HEK293T (cell line): ENCODE results near the gene LSR.

Experiments
- BHLHE40 ChIP-seq: fragments of 450-650 bp; IDR thresholded peaks from 2 replicates; pipeline ENCODE4 v1.6.1; 2016; ENCODE audit warnings: mild to moderate bottlenecking, moderate library complexity, borderline replicate concordance
- CTBP1 ChIP-seq: fragments of 450-650 bp; IDR thresholded peaks from 2 replicates; pipeline ENCODE4 v1.6.1; 2016; ENCODE audit warnings: borderline replicate concordance
- ELF4 ChIP-seq: fragments of 450-650 bp; IDR thresholded peaks from 2 replicates; pipeline ENCODE4 v1.6.1; 2017; ENCODE audit warnings: antibody characterized with exemption
- FOXA1 ChIP-seq: fragments of 450-650 bp; IDR thresholded peaks from 2 replicates; pipeline ENCODE4 v1.6.1; 2016; ENCODE audit warnings: mild to moderate bottlenecking
- FOXM1 ChIP-seq: fragments of 450-650 bp; IDR thresholded peaks from 2 replicates; pipeline ENCODE4 v1.6.1; 2017; ENCODE audit warnings: mild to moderate bottlenecking, borderline replicate concordance
- HDGF ChIP-seq: fragments of 450-650 bp; IDR thresholded peaks from 2 replicates; pipeline ENCODE4 v1.6.1; 2017; ENCODE audit warnings: antibody characterized with exemption, borderline replicate concordance
- NFRKB ChIP-seq: fragments of 450-650 bp; IDR thresholded peaks from 2 replicates; pipeline ENCODE4 v1.6.1; 2016; ENCODE audit warnings: mild to moderate bottlenecking, moderate library complexity
- SP1 ChIP-seq: fragments of 450-650 bp; IDR thresholded peaks from 2 replicates; pipeline ENCODE4 v1.6.1; 2017
- SUZ12 ChIP-seq: fragments of 450-650 bp; IDR thresholded peaks from 2 replicates; pipeline ENCODE4 v1.6.1; 2016; ENCODE audit warnings: mild to moderate bottlenecking

DNA sequence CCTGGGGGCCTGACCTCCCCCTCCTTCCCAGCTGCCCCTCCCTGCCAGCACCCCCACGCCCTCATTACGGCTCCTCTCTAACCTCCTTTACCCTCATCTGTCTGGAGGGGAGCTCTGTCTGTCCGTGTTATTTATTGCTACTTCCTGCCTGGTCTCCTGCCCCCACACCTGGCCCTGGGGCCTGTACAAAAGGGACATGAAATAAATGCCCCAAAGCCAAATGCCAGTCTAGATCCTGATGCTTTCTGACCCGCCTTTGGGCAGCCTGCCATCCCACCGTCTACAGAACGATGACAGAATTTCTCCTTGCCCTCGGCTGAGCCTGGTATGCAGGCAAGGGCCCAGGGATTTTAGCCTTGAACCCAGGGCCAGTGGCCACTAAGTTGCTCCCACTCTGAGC, 64.8 kb downstream of the LSR start:
- TF ChIP-seq SP1, result no peak
- no peak for TF ChIP-seq HDGF
- TF ChIP-seq BHLHE40, result no peak
- TF ChIP-seq ELF4, result no peak
- no peak for TF ChIP-seq FOXM1
- no peak for TF ChIP-seq NFRKB
- TF ChIP-seq SUZ12, result no peak
- TF ChIP-seq CTBP1, result no peak
- TF ChIP-seq FOXA1, result no peak
